Stimulated activated CD8-positive, alpha-beta memory T cell treated with anti-CD3 and anti-CD28 coated beads, Interleukin-15, amount 100 ng/mL, for 4 hours (primary cell): ENCODE results near the gene TFF3.

Experiments used
- DNase-seq, 2 donors: peaks; one replicate each; pipeline ENCODE4 v3.0.0-alpha.2; 2020; ENCODE audit warnings: low read depth in 2 of 2

TFF3 gene, protein sequence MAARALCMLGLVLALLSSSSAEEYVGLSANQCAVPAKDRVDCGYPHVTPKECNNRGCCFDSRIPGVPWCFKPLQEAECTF

DNA sequence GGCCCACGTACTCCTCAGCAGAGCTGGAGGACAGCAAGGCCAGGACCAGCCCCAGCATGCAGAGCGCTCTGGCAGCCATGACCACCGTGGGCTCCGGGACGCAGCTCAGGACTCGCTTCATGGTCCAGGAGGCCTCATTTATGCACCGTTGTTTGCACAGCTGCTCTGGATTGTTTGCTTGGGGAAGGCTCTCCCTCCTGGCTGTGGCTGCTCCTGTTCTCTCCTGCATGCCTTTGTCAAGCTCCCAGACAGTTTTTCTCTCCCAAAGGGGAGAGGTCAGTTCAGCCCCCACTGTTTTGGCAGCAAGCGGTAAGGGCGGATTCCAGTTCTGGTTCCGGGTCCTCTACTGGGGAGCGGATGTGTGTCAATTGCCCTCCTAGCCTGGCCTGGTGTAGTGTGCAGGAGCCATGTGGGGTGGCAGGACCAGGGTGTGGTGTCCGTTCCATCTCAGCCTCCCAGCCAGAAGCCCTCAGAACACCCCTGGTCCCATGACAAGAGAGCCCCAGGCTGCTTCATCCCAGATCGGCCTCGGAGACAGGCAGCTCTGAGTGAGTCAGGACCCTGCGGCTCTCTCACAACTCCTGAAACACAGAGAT is at the start of gene TFF3:
TFF3 (minus strand) TSS at position 114 of the 596 bp plus-strand sequence; CDS start at position 79, 35 bp downstream.
- no peak for DNase-seq

DNA sequence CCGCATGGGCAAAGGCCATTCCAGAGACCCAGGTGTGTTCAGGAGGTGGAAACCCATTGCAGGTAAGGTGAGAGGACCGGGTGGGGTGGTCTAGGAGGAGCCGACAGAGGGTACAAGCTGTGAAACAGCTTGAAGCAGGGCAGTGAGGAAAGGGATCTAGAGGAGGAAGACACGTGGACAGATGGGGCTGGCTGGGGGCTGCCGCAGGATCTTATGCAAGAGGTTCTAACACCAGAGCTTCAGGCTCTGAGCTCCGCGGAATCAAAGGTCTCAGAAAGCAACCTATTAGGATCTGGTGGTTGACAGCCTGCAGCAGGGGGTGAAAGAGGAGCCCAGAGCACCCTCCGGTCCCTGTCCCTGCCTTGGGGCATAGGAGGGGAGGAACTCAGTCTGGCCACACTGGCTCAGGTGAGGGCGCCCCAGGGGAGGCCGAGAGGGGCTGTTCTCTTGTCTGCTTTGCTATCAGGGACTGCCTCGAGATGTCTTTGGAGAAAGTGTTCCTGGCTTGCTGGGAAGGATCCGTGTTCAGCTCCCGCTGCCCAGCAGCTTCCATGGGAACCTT is 49.2 kb upstream of the TFF3 start:
- no peak for DNase-seq

DNA sequence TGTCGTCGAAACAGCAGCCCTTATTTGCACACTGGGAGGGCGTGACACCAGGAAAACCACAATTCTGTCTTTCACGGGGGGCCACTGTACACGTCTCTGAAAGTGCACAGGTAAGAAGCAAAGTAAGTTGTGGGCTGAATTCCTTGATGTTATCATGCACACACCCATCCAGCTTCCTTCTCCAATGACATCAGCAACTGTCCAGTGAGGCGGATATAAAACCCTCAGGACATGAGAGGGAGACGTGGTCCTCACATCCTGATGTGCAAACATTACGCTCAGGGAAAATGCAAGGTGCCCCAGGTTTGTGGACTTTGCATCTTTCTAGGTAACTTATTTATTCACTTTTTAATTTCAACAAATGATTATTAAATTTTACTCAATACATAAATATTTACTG is 48.1 kb upstream of the TFF3 start:
- no peak for DNase-seq

DNA sequence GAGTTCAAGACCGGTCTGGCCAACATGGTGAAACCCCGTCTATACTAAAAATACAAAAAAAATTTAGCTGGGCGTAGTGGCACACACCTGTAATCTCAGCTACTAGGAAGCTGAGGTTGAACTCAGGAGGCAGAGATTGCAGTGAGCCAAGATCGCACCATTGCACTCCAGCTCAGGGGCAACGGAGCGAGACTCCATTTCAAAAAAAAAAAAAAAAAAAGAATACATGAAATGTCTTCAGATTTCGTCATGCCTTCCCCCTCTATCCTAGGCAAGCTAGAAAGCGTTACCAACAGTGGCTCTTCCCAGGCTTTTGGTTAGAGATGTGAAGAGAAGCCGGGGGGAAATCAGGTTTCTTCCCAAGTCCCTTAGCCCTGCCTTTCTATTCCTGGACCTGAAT is 47.5 kb upstream of the TFF3 start:
- DNase-seq = no peak

DNA sequence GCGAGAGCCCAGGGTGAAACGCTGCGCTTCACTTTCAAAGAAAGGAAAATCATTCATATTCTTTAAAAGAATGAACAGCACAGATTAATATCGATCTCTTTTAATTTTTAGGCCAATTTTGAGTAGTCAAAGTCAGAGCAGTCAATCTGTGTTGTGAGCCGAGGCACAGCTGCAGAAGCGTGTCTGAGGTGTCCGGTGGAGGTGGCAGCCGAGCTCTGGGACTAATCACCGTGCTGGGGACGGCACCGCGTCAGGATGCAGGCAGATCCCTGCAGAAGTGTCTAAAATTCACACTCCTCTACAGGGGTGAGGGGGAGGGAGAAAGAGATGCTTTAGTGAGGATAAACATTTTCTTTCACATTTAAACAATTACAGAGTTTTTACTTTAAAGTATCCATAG is 47.0 kb upstream of the TFF3 start:
- DNase-seq = no peak

GRCh38 chr21:42361286-42361685 is 46.1 kb upstream of the TFF3 start:
- DNase-seq = no peak

GRCh38 chr21:42360317-42360716 is 45.1 kb upstream of the TFF3 start:
- no peak for DNase-seq

GRCh38 chr21:42358937-42359336 is 43.7 kb upstream of the TFF3 start:
- no peak for DNase-seq

GRCh38 chr21:42358261-42358660 is 43.1 kb upstream of the TFF3 start:
- no peak for DNase-seq

- DNase-seq = no peak
Observed at GRCh38 chr21:42357307-42357706, 42.1 kb upstream of the TFF3 start.

GRCh38 chr21:42356650-42357049 is 41.4 kb upstream of the TFF3 start:
- no peak for DNase-seq

GRCh38 chr21:42356046-42356445 is 40.8 kb upstream of the TFF3 start:
- DNase-seq = no peak

- DNase-seq = no peak
Observed at GRCh38 chr21:42353623-42354022, 38.4 kb upstream of the TFF3 start.

DNA sequence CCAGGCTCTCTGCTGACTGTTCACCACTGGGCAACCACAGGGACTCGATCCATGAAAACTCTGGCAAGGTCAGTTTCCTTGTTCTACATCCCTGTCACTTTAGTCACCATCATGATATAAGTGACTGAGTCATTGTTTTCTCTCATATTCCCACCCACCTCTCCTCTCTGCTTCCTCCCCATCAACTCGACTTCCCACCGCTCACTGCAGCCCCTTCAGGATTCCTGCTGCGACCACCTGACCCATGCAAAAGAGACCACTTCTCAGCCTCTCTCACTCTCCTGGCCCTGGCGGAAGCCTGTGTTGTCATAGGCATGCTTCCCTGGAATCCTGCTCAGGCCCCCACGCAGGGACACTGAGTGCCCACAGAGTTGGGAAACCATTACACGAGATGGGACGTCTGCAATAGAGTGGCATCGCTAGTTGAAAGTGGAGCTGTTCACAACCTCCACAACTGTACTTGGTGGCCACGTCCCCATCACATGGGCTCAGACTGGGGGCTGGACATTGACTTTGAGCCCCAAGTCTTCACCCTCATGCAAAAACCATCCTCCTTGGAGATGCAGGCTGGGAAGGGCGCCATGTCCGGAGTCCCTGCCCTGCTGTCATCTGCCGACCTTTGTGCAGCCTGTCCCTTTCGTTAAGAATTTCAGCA is 37.4 kb upstream of the TFF3 start:
- no peak for DNase-seq

GRCh38 chr21:42351626-42352440 is 36.6 kb upstream of the TFF3 start:
- DNase-seq = no peak

- no peak for DNase-seq
Observed at GRCh38 chr21:42350927-42351426, 35.8 kb upstream of the TFF3 start, which contains the start of gene TFF2. TSS of gene TFF2 (minus strand) at chr21:42350994. CDS start at chr21:42350957, 37 bp downstream.

DNA sequence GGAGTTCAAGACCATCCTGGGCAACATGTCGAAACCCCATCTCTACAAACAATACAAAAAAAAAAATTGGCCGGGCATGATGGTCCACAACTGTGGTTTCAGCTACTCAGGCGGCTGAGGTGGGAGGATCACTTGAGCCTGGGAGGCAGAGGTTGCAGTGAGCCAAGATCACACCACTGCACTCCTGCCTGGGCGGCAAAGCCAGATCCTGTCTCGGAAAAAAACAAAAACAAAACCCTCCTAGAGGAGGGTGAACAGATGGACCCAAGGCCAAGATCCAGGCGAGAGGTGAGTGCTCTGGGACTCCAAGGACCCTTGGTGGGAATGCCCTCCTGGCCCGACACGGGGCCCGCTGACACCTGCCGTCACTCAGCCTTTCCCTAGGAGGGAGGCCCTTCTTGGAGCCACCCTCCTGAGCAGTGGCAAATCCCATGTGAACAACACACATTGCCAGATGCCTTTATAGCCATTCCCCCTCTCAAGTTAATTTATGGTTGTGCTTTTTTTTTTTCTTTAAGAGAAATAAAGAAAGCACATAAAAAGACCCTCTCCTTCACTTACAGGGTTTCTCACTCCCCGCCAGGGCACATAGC is 35.2 kb upstream of the TFF3 start:
- no peak for DNase-seq

DNA sequence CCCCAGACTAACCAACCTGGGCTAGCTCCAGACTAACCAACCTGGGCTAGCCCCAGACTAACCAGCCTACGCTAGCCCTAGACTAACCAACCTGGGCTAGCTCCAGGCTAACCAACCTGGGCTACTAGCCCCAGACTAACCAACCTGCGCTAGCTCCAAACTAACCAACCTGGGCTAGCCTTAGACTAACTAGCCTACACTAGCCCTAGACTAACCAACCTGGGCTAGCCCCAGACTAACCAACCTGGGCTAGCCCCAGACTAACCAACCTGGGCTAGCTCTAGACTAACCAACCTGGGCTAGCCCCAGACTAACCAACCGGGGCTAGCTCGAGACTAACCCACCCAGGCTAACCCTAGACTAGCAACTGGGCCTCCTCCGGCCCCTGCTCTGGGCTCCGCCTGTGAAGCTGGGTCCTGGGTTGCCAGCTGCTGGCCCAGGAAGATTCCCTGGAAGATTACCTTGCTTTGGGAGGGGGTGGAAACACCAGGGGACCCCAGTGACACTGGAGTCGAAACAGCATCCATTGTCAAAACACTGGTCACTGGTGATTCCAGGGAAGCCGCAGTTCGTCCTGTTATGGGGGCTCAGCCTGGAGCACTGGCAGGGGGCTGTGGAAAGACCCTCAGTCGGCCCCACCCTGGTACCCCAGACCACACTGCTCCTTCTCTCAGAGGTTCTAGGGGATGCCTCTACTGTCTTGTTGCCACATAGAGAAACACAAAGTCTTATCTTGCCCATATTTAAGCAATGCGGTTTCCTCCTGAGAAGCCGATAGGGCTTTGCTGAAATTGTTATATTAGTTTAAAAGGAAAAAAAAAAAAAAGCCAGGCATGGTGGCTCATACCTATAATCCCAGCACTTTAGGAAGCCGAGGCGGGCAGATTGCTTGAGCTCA is 34.5 kb upstream of the TFF3 start:
- no peak for DNase-seq

DNA sequence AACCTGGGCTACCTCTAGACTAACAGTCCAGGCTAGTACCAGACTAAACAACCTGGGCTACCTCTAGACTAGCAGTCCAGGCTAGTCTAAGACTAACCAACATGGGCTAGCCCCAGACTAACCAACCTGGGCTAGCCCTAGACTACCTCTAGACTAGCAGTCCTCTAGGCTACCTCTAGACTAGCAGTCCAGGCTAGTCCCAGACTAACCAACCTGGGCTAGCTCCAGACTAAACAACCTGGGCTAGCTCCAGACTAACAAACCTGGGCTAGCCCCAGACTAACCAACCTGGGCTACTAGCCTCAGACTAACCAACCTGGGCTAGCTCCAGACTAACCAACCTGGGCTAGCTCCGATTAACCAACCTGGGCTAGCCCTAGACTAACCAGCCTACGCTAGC is 33.6 kb upstream of the TFF3 start:
- no peak for DNase-seq

DNA sequence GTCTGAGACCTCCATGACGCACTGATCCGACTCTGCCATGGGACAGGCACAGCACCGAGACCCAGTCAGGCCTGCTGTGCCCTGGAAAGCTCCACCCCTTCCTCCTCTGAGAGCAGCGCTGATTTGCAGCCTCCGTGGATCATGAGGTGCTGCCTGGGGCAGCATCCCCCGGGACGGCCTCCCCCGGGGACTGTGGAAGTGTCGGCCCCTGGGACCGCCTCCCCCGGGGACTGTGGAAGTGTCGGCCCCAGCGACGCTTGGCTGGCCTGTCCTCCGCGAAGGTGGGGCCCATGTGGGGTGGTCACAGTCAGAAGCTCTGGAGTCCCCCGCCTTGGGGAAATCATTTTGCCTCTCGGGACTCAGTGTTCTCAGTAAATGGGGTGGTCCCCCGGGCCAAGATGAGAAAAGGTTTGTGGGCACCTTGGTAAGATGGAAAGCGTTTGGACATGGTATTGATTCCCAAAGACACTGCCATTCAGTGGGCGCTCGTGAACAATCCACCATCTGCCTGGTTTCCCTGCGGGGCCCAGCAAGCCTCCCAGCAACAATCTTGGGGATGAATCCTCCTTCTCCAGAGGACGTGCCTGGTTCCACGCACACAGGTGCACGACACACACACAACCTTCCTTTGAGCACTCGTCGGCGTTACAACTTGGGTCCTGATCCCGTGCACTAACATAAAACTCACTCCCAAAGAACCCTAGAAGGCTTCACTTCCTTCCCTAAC is 32.6 kb upstream of the TFF3 start:
- no peak for DNase-seq
